Tibial nerve (tissue), 4 donors: ENCODE results near the gene ACR. TPM values are rescaled to one million over a fixed set of nuclear protein-coding genes. Genes with fewer than 3 reads are reported as not detected.

Experiments
- DNase-seq, 2 donors: peaks; one replicate each; pipeline ENCODE4 v3.0.0-alpha.2; 2019; ENCODE audit warnings: low spot score in 2 of 2
- H3K27ac ChIP-seq, 4 donors: fragments of 200-600 bp; sonication (generic) in 3 of 4; one replicate each; pipeline ENCODE4 v1.5.1; 2017 to 2019; ENCODE audit warnings: mild to moderate bottlenecking in 1 of 4
- H3K27me3 ChIP-seq, 2 donors: fragments of 200-600 bp; sonication (generic) in 1 of 2; one replicate each; pipeline versions ENCODE4 v1.5.1 to v1.6.0; 2017 to 2019
- H3K36me3 ChIP-seq, 3 donors: fragments of 200-600 bp; sonication (generic); one replicate each; pipeline ENCODE4 v1.5.1; 2018 to 2019
- H3K4me1 ChIP-seq, 4 donors: fragments of 200-600 bp; sonication (generic) in 3 of 4; one replicate each; pipeline ENCODE4 v1.5.1; 2017 to 2019
- H3K4me3 ChIP-seq, 4 donors: fragments of 200-600 bp; sonication (generic) in 3 of 4; one replicate each; pipeline ENCODE4 v1.5.1; 2017 to 2019; ENCODE audit warnings: mild to moderate bottlenecking in 1 of 4, moderate library complexity in 1 of 4
- H3K9me3 ChIP-seq, 4 donors: fragments of 200-600 bp; sonication (generic) in 3 of 4; one replicate each; pipeline ENCODE4 v1.5.1; 2017 to 2019
- EP300 ChIP-seq, 2 donors: sonication (generic); formaldehyde crosslinking; IDR thresholded peaks; one replicate each; pipeline ENCODE4 v1.6.1; 2017; ENCODE audit warnings: antibody characterized with exemption in 2 of 2, mild to moderate bottlenecking in 1 of 2
- POLR2A ChIP-seq, 2 donors: fragments of 450-650 bp; IDR thresholded peaks; one replicate each; pipeline ENCODE4 v1.6.1; 2017; ENCODE audit warnings: antibody characterized with exemption in 2 of 2, mild to moderate bottlenecking in 2 of 2, moderate library complexity in 2 of 2
- WGBS, 2 donors: methylation state at CpG; one replicate each; pipeline ENCODE4 v1.1.5; 2018; 5-methylcytosine and 5-hydroxymethylcytosine counted together
- total RNA-seq, 4 donors: library from RNA; depleted of rRNA; stranded (reverse); fragments of >200 nt; gene quantifications; one replicate each; pipeline ENCODE4 v1.1.0, GENCODE V29; 2016
- TF ChIP-seq, protein P1 (sequence below), 5 experiments: fragments of 200-600 bp in 3 of 5; fragments of 450-650 bp in 2 of 5; sonication (generic) in 3 of 5; IDR thresholded peaks; one replicate each; pipeline ENCODE4 v1.5.1; 2016 to 2019; ENCODE audit warnings: antibody characterized with exemption in 5 of 5, mild to moderate bottlenecking in 3 of 5, moderate library complexity in 2 of 5

ACR gene
- total RNA-seq, 4 donors from 2014 or later: 2.2 to 4.8 TPM; not detected in 2

DNA sequence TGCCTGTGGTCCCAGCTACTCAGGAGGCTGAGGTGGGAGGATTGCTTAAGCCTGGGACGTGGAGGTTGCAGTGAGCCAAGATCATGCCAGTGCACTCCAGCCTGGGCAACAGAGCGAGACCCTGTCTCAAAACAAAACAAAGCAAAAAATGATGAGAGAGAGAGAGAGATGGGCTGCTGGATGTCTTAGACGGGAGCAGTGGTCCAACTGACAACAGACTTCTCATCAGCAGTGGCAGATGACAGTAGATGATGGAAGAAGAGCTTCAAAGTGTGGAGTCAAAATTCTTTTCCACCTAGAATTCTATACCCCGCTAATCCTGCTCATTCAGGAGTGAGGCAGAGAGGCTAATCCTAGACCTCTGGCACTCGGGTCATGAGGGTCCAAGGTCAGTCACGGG is 29.0 kb upstream of the ACR start:
- no peak overlapping the region for H3K27ac ChIP-seq
- no peaks in the 10 kb centered on the region for H3K27me3 ChIP-seq
- H3K4me3 ChIP-seq: no peak overlapping the region
- H3K9me3 ChIP-seq: no peaks in the 10 kb centered on the region
- peaks cover 0 to 39% (median 0%) of the 10 kb centered on the region in 3 donors for H3K36me3 ChIP-seq
- DNase-seq: no peak
- 92 to 93% methylated on average over 5 to 6 of the region's 6 CpGs for WGBS, 2 donors
- peaks cover 5 to 52% (median 9%) of the 10 kb centered on the region in 4 donors for H3K4me1 ChIP-seq
- TF ChIP-seq POLR2A (IDR thresholded peaks at IDR 0.05) (no peak), EP300 (IDR thresholded peaks at IDR 0.05) (no peak)
- TF ChIP-seq, protein P1, sequence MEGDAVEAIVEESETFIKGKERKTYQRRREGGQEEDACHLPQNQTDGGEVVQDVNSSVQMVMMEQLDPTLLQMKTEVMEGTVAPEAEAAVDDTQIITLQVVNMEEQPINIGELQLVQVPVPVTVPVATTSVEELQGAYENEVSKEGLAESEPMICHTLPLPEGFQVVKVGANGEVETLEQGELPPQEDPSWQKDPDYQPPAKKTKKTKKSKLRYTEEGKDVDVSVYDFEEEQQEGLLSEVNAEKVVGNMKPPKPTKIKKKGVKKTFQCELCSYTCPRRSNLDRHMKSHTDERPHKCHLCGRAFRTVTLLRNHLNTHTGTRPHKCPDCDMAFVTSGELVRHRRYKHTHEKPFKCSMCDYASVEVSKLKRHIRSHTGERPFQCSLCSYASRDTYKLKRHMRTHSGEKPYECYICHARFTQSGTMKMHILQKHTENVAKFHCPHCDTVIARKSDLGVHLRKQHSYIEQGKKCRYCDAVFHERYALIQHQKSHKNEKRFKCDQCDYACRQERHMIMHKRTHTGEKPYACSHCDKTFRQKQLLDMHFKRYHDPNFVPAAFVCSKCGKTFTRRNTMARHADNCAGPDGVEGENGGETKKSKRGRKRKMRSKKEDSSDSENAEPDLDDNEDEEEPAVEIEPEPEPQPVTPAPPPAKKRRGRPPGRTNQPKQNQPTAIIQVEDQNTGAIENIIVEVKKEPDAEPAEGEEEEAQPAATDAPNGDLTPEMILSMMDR (IDR thresholded peaks at IDR 0.05): no peak

DNA sequence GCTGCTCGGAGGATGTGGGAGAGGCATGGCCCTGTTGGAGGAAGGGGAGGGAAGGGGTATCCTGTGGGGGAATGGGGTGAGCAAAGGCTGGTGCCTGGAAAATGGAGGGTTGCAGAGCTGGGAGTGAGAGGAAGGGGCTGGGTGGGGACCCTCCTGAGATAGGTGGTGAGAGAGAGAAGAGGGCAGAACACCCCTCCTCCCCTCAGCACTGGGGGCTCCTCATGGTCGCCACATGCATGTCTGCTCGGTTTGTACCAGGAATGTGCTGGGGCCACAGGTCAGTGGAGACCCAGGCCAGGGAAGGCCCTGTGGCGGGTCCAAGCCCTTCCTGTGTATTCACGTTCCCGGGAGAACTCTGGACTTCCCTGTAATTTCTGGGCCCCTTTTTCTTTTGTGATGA is 27.8 kb upstream of the ACR start:
- Histone ChIP-seq H3K36me3 (peaks cover 0 to 33% (median 0%) of the 10 kb centered on the region in 3 donors), H3K27me3 (no peaks in the 10 kb centered on the region), H3K9me3 (no peaks in the 10 kb centered on the region), H3K27ac (no peak overlapping the region), H3K4me3 (no peak overlapping the region), H3K4me1 (peaks cover 5 to 55% (median 12%) of the 10 kb centered on the region in 4 donors)
- DNase-seq: no peak
- TF ChIP-seq EP300 (IDR thresholded peaks at IDR 0.05) (no peak), POLR2A (IDR thresholded peaks at IDR 0.05) (no peak)
- TF ChIP-seq, protein P1 (IDR thresholded peaks at IDR 0.05): no peak
- WGBS, 2 donors: 75 to 84% methylated on average over 6 of the region's 6 CpGs

DNA sequence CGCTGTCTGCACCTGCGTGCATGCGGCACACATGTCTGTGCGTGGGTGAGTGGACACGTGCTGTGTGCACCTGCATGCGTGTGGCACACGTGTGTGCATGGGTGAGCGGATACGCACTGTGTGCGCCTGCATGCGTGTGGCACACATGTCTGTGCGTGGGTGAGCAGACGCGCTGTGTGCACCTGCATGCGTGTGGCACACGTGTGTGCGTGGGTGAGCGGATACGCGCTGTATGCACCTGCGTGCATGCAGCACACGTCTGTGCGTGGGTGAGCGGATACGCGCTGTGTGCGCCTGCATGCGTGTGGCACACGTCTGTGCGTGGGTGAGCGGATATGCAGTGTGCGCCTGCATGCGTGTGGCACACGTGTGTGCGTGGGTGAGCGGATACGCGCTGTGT is 27.1 kb upstream of the ACR start:
- H3K27me3 ChIP-seq: no peaks in the 10 kb centered on the region
- H3K9me3 ChIP-seq: no peaks in the 10 kb centered on the region
- H3K4me1 ChIP-seq: peaks cover 5 to 57% (median 12%) of the 10 kb centered on the region in 4 donors
- H3K27ac ChIP-seq: no peak overlapping the region
- H3K4me3 ChIP-seq: no peak overlapping the region
- peaks cover 0 to 36% (median 0%) of the 10 kb centered on the region in 3 donors for H3K36me3 ChIP-seq
- TF ChIP-seq, protein P1 (IDR thresholded peaks at IDR 0.05): no peak
- TF ChIP-seq EP300 (IDR thresholded peaks at IDR 0.05) (no peak), POLR2A (IDR thresholded peaks at IDR 0.05) (no peak)
- DNase-seq: no peak
- 92 to 94% methylated on average over 33 to 38 of the region's 38 CpGs for WGBS, 2 donors

DNA sequence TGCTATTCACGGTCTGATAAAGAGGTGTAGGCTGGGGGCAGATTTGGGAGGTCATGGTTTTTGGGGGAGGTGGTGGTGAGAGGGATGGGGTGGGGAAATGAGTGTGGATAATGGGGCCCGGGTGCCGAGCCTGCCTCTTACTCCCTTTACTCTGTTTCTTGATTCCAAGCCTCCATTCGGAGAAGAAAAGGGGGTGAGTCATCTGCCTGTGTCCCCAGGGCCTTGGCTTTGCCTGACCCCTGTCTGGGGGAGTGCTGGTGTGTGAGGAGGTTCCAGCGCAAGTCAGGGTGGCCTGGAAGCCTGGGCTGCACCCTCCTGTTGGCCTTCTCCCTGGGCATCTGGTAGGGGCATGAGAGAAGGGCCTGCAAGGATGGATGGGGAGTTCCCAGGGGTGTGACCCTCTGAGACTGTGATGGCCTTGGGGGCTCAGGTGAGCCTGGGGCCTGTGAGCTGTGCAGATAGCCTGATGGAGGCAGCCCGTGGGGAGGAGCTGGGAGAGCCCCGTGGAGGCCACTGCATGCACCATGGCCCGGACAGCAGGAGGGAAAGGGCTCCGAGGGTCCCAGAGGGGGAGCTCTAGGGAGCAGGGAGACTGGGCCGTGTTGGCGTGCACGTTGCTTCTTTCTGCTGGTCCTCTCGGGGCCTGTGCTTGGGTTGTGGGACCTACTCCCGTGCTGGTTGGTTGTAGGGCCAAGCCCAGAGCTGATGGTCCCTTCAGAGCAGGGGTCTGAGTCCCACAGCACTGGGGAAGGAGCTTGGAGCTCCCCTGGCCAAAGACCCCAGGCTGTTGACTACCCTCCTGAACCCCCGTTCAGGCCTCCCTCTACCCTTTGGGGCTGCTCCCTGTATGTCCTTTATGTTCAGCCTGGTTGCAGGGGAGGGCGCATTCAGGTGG is 26.3 kb upstream of the ACR start:
- Histone ChIP-seq H3K27ac (no peak overlapping the region), H3K9me3 (no peaks in the 10 kb centered on the region), H3K36me3 (peaks cover 0 to 28% (median 0%) of the 10 kb centered on the region in 3 donors), H3K4me1 (peaks cover 5 to 57% (median 12%) of the 10 kb centered on the region in 4 donors), H3K27me3 (no peaks in the 10 kb centered on the region), H3K4me3 (no peak overlapping the region)
- WGBS, 2 donors: 79% methylated on average over 10 to 14 of the region's 16 CpGs
- no peak for DNase-seq
- TF ChIP-seq POLR2A (IDR thresholded peaks at IDR 0.05): no peak
- TF ChIP-seq, protein P1 (IDR thresholded peaks at IDR 0.05): no peak
- no peak for TF ChIP-seq EP300 (IDR thresholded peaks at IDR 0.05)

DNA sequence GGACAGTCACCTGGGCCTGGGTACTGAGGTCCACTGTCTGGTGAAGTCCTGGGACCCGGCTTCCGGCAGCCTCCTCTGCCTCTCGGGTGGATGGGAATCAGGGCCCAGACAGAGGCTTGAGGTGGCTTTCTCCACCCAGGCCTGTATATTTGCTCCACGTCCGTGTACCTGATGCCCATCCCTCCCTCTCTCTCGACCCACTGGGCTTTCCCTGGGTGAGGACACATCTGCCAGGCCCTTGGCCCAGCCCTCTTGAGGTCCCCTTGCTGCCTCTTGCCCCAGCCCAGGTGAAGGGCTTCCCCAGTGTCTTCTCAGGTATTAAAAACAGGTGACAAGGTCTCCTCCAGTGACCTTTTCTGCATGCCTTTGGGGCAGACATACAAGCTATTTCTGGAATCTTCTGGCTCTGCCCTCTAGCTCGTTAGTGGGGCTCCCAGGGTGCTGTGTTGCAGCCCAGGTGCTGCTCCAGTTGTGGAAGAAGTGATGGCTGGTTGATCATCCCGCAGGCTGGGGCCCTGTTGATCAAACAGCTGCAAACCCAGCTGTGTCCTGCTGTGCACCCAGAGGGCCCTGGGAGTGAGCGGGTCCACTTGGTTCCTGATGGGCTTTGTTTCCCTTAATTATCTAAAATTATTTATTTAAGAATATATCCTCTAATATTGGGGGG is 25.5 kb upstream of the ACR start:
- no peaks in the 10 kb centered on the region for H3K9me3 ChIP-seq
- TF ChIP-seq, protein P1 (IDR thresholded peaks at IDR 0.05): no peak
- TF ChIP-seq POLR2A (IDR thresholded peaks at IDR 0.05) (no peak), EP300 (IDR thresholded peaks at IDR 0.05) (no peak)
- H3K4me1 ChIP-seq: peaks cover 5 to 57% (median 12%) of the 10 kb centered on the region in 4 donors
- peak overlapping the region in 2 of 4 donors; percentile 13 to 72 for H3K27ac ChIP-seq
- no peak overlapping the region for H3K4me3 ChIP-seq
- no peak for DNase-seq
- no peaks in the 10 kb centered on the region for H3K27me3 ChIP-seq
- whole genome bisulfite sequencing, 2 donors: 77 to 83% methylated on average over 9 of the region's 9 CpGs
- peaks cover 0 to 29% (median 0%) of the 10 kb centered on the region in 3 donors for H3K36me3 ChIP-seq
